GM23338 (cell line): ENCODE results near the gene USP5.

Experiments used
- CREB1 ChIP-seq: fragments of 250-450 bp; sonication (Bioruptor Pico); IDR thresholded peaks from 2 replicates; pipeline ENCODE4 v1.5.0; 2020; ENCODE audit warnings: low read depth, mild to moderate bottlenecking, moderate library complexity
- EZH2 ChIP-seq: fragments of 200-600 bp; sonication (generic); IDR thresholded peaks from one replicate; pipeline ENCODE4 v1.8.0; 2017; ENCODE audit warnings: antibody characterized with exemption, mild to moderate bottlenecking, low read depth; ENCODE audit not compliant: unreplicated experiment
- EZH2phosphoT487 ChIP-seq: fragments of 200-600 bp; sonication (generic); IDR thresholded peaks from one replicate; pipeline ENCODE4 v1.8.1; 2018; ENCODE audit warnings: antibody characterized with exemption; ENCODE audit not compliant: unreplicated experiment
- POLR2AphosphoS5 ChIP-seq: IDR thresholded peaks from 2 replicates; pipeline ENCODE4 v1.6.1; 2016; ENCODE audit warnings: antibody characterized with exemption, low read depth
- ZNF114 ChIP-seq: fragments of 250-450 bp; sonication (Bioruptor Pico); IDR thresholded peaks from 2 replicates; pipeline ENCODE4 v1.5.0; 2020; ENCODE audit warnings: mild to moderate bottlenecking, moderate library complexity
- TF ChIP-seq, protein P1 (sequence below), 2 experiments: fragments of 200-600 bp in 1 of 2; sonication (generic) in 1 of 2; conservative IDR thresholded peaks; 2 replicates each; pipeline versions ENCODE4 v1.5.1 to v1.6.1; 2016 to 2017; ENCODE audit warnings: antibody characterized with exemption in 2 of 2, low read depth in 2 of 2, mild to moderate bottlenecking in 2 of 2, moderate library complexity in 1 of 2
- TF ChIP-seq, protein P2 (sequence below): IDR thresholded peaks from one replicate; pipeline ENCODE4 v1.6.1; 2018; ENCODE audit warnings: antibody characterized with exemption; ENCODE audit not compliant: unreplicated experiment

DNA sequence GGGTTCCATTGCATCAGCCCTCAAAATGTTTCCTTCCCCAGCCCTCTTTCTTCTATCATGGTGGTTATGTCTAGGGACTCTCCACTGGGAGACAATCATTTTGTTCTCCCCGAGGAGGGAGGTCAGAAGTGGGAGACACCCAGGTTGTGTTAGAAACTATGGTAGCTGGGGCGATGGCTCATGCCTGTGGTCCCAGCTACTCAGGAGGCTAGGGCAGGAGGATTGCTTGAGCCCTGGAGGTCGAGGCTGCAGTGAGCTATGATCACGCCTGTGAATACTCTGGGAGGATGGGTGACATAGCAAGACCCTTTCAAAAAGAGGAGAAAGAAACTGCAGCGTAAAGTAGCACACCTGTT is 39.7 kb downstream of the USP5 start:
- TF ChIP-seq, protein P1, sequence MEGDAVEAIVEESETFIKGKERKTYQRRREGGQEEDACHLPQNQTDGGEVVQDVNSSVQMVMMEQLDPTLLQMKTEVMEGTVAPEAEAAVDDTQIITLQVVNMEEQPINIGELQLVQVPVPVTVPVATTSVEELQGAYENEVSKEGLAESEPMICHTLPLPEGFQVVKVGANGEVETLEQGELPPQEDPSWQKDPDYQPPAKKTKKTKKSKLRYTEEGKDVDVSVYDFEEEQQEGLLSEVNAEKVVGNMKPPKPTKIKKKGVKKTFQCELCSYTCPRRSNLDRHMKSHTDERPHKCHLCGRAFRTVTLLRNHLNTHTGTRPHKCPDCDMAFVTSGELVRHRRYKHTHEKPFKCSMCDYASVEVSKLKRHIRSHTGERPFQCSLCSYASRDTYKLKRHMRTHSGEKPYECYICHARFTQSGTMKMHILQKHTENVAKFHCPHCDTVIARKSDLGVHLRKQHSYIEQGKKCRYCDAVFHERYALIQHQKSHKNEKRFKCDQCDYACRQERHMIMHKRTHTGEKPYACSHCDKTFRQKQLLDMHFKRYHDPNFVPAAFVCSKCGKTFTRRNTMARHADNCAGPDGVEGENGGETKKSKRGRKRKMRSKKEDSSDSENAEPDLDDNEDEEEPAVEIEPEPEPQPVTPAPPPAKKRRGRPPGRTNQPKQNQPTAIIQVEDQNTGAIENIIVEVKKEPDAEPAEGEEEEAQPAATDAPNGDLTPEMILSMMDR (conservative IDR thresholded peaks at IDR 0.05; ENCODE audit: low read depth in 2 of 2), result no peak
- TF ChIP-seq, protein P2, sequence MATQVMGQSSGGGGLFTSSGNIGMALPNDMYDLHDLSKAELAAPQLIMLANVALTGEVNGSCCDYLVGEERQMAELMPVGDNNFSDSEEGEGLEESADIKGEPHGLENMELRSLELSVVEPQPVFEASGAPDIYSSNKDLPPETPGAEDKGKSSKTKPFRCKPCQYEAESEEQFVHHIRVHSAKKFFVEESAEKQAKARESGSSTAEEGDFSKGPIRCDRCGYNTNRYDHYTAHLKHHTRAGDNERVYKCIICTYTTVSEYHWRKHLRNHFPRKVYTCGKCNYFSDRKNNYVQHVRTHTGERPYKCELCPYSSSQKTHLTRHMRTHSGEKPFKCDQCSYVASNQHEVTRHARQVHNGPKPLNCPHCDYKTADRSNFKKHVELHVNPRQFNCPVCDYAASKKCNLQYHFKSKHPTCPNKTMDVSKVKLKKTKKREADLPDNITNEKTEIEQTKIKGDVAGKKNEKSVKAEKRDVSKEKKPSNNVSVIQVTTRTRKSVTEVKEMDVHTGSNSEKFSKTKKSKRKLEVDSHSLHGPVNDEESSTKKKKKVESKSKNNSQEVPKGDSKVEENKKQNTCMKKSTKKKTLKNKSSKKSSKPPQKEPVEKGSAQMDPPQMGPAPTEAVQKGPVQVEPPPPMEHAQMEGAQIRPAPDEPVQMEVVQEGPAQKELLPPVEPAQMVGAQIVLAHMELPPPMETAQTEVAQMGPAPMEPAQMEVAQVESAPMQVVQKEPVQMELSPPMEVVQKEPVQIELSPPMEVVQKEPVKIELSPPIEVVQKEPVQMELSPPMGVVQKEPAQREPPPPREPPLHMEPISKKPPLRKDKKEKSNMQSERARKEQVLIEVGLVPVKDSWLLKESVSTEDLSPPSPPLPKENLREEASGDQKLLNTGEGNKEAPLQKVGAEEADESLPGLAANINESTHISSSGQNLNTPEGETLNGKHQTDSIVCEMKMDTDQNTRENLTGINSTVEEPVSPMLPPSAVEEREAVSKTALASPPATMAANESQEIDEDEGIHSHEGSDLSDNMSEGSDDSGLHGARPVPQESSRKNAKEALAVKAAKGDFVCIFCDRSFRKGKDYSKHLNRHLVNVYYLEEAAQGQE, result no peak
- TF ChIP-seq POLR2AphosphoS5 (no peak), EZH2 (no peak), EZH2phosphoT487 (no peak), ZNF114 (CRISPR knock-in tag) (no peak), CREB1 (CRISPR knock-in tag) (no peak)
